Sigmoid colon (tissue), 7 donors: ENCODE results near the gene ABO. TPM values are rescaled to one million over a fixed set of nuclear protein-coding genes. Genes with fewer than 3 reads are reported as not detected.
A peak's percentile ranks its signal among the peaks of the same experiment; 100 is the strongest.
"Not testable (repeated sequence)": the region's sequence is repeated elsewhere in the genome, so short reads cannot be mapped to it uniquely, and the experiment has no call there.

Experiments
- DNase-seq: peaks from one replicate; pipeline ENCODE4 v3.0.0-alpha.2; 2019
- H3K27ac ChIP-seq, 4 donors: fragments of 200-600 bp; sonication (generic); one replicate each; pipeline ENCODE4 v1.5.1; 2016 to 2019; ENCODE audit warnings: mild to moderate bottlenecking in 1 of 4
- H3K27me3 ChIP-seq, 3 donors: fragments of 200-600 bp; sonication (generic); one replicate each; pipeline ENCODE4 v1.5.1; 2019; ENCODE audit warnings: mild to moderate bottlenecking in 1 of 3
- H3K36me3 ChIP-seq, 4 donors: fragments of 200-600 bp; sonication (generic); one replicate each; pipeline ENCODE4 v1.5.1; 2016 to 2019
- H3K4me1 ChIP-seq, 4 donors: fragments of 200-600 bp; sonication (generic); one replicate each; pipeline ENCODE4 v1.5.1; 2017 to 2019
- H3K4me3 ChIP-seq, 4 donors: fragments of 200-600 bp; sonication (generic); one replicate each; pipeline ENCODE4 v1.5.1; 2017 to 2019; ENCODE audit warnings: mild to moderate bottlenecking in 2 of 4, moderate library complexity in 1 of 4
- H3K9me3 ChIP-seq, 4 donors: fragments of 200-600 bp in 3 of 4; sonication (generic) in 3 of 4; one replicate each; pipeline versions ENCODE4 v1.5.1 to v1.6.1; 2013 to 2019
- EP300 ChIP-seq, 4 donors: sonication (generic); formaldehyde crosslinking; IDR thresholded peaks; one replicate each; pipeline ENCODE4 v1.6.1; 2017; ENCODE audit warnings: antibody characterized with exemption in 4 of 4
- POLR2A ChIP-seq, 2 donors: fragments of 450-650 bp; IDR thresholded peaks; one replicate each; pipeline ENCODE4 v1.6.1; 2016; ENCODE audit warnings: antibody characterized with exemption in 2 of 2, mild to moderate bottlenecking in 2 of 2, moderate library complexity in 2 of 2
- POLR2AphosphoS5 ChIP-seq, 4 donors: sonication (generic); formaldehyde crosslinking; IDR thresholded peaks; one replicate each; pipeline ENCODE4 v1.6.1; 2017; ENCODE audit warnings: antibody characterized with exemption in 4 of 4
- WGBS, 2 donors: extraction: QIAGEN DNeasy Blood & Tissue Kit; methylation state at CpG; one replicate each; pipeline ENCODE4 v1.1.7; 2013; 5-methylcytosine and 5-hydroxymethylcytosine counted together
- intact Hi-C: fragments of 100-400 bp; cut with DNase I; formaldehyde crosslinking; loops from one replicate; pipeline ENCODE4 v1.15.1; 2023
- polyA plus RNA-seq, 3 donors: library from polyadenylated mRNA; stranded (reverse); fragments of 200-250 nt; gene quantifications; one replicate each; pipeline ENCODE4 v1.2.3, GENCODE V29; 2013
- total RNA-seq, 4 donors: library from RNA; depleted of rRNA; stranded (reverse); fragments of >200 nt; gene quantifications; one replicate each; pipeline ENCODE4 v1.1.0, GENCODE V29; 2016
- TF ChIP-seq, protein P1 (sequence below), 4 experiments: fragments of 450-650 bp in 3 of 4; fragments of 200-600 bp in 1 of 4; IDR thresholded peaks; one replicate each; pipeline ENCODE4 v1.5.1; 2016 to 2019; ENCODE audit warnings: antibody characterized with exemption in 4 of 4, mild to moderate bottlenecking in 3 of 4, moderate library complexity in 2 of 4
- donor health status: healthy with polysubstance abuse.
- donor health status: Bipolar disorder and iron deficiency.
- donor health status: healthy.

The ABO gene
- total and polyA plus RNA-seq, 7 donors, result 0.36 to 27.3 (median 1.5) TPM

DNA sequence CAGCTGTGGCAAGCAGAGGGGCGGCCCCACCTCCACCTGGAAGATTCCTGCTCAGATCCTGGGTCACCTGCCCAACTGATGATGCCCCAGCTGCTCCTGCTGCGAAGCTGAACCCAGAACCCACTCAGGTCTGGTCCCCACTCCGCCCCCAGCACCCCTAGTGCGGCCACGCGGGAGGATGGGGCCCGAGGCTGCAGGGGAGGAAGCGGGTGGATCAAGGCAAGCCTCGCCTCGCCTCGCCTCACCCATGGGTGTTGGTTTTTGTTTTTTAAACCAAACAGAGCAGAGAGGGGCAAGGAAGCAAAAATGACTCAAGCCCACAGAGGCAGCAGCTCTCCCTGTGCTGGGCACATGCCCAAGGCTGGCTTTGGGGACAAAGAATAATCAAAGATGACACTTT is 23.2 kb downstream of the ABO start:
- no peak for DNase-seq
- peaks cover 0 to 5% (median 0%) of the 10 kb centered on the region in 3 donors for H3K27me3 ChIP-seq
- peaks cover 0 to 2% (median 0%) of the 10 kb centered on the region in 4 donors for H3K9me3 ChIP-seq
- TF ChIP-seq, protein P1, sequence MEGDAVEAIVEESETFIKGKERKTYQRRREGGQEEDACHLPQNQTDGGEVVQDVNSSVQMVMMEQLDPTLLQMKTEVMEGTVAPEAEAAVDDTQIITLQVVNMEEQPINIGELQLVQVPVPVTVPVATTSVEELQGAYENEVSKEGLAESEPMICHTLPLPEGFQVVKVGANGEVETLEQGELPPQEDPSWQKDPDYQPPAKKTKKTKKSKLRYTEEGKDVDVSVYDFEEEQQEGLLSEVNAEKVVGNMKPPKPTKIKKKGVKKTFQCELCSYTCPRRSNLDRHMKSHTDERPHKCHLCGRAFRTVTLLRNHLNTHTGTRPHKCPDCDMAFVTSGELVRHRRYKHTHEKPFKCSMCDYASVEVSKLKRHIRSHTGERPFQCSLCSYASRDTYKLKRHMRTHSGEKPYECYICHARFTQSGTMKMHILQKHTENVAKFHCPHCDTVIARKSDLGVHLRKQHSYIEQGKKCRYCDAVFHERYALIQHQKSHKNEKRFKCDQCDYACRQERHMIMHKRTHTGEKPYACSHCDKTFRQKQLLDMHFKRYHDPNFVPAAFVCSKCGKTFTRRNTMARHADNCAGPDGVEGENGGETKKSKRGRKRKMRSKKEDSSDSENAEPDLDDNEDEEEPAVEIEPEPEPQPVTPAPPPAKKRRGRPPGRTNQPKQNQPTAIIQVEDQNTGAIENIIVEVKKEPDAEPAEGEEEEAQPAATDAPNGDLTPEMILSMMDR (IDR thresholded peaks at IDR 0.05), result no peak
- TF ChIP-seq EP300 (IDR thresholded peaks at IDR 0.05) (no peak), POLR2A (IDR thresholded peaks at IDR 0.05) (no peak), POLR2AphosphoS5 (IDR thresholded peaks at IDR 0.05) (no peak)
- no peak overlapping the region for H3K4me3 ChIP-seq
- H3K36me3 ChIP-seq, result no peaks in the 10 kb centered on the region
- intact Hi-C loops, result no loop called here
- H3K4me1 ChIP-seq, result no peaks in the 10 kb centered on the region
- H3K27ac ChIP-seq, result peak overlapping the region in 1 of 4 donors; percentile 27
- 14 to 57% methylated on average over 11 of the region's 11 CpGs for WGBS, 2 donors

DNA sequence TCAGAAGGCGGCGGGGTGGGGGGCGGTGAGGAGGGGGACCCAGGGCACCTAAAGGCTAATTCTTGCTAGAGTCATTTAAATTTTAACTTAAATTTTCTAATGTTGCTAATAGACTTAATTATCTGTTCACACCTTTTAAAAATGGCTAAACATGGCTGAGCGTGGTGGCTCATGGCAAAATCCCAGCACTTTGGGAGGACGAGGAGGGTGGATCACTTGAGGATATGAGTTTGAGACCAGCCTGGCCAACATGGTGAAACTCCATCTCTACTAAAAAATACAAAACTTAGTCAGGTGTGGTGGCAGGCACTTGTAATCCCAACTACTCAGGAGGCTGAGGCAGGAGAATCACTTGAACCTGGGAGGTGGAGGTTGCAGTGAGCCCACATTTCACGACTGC is 23.8 kb downstream of the ABO start:
- WGBS, 2 donors, result 64 to 86% methylated on average over 6 of the region's 6 CpGs
- H3K4me1 ChIP-seq, H3K4me3 ChIP-seq, DNase-seq, H3K36me3 ChIP-seq, H3K27me3 ChIP-seq, intact Hi-C loops, H3K9me3 ChIP-seq, H3K27ac ChIP-seq: not testable (repeated sequence)

DNA sequence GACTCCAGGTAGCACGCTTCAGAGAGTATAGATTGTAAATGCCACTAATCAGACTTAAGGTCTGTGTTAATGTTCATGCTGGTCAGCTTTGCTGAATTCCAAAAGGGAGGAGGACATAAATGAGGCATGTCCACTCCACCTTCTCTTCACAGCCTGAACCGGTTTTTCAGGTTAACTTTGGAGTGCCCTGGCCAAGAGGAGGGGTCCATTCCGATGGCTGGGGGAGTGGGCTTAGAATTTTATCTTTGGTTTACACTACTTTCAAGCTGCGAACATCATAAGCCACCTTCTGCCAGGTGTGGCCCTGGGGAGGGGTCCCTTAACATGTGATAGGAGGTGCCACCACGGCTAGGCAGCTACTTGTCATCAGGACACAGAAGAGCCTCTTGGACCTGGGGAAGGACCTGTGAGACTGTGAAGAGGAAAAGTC is 24.2 kb downstream of the ABO start:
- 19 to 59% methylated on average over 5 of the region's 5 CpGs for WGBS, 2 donors
- intact Hi-C loops, result no loop called here
- Histone ChIP-seq H3K27ac (no peak overlapping the region), H3K4me3 (no peak overlapping the region), H3K4me1 (no peaks in the 10 kb centered on the region), H3K9me3 (peaks cover 0 to 2% (median 0%) of the 10 kb centered on the region in 4 donors), H3K27me3 (peaks cover 0 to 13% (median 0%) of the 10 kb centered on the region in 3 donors), H3K36me3 (no peaks in the 10 kb centered on the region)
- DNase-seq, result no peak
- TF ChIP-seq, protein P1 (IDR thresholded peaks at IDR 0.05), result no peak
- TF ChIP-seq POLR2AphosphoS5 (IDR thresholded peaks at IDR 0.05) (no peak), EP300 (IDR thresholded peaks at IDR 0.05) (no peak), POLR2A (IDR thresholded peaks at IDR 0.05) (no peak)

DNA sequence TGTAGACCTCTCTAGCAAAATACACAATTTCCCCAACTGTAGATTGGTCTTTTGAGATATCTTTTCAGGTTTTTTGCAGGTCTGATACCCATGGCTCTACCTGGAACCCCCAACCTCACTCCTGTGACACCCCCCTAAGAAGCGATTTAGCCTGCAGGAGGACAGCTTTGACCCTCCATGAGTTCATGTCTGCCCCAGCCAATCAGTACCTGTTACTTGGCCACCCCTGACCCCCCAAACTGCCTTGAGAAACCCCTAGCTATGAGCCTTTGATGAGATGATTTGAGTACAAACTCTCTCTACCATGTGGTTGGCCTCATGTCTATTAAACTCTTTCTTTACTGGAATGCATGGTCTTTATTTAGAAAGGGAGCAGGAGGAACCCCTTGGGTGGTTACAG is 25.7 kb downstream of the ABO start:
- Histone ChIP-seq H3K27ac (no peak overlapping the region), H3K9me3 (peaks cover 0 to 2% (median 0%) of the 10 kb centered on the region in 4 donors), H3K36me3 (no peaks in the 10 kb centered on the region), H3K27me3 (peaks cover 0 to 14% (median 0%) of the 10 kb centered on the region in 3 donors), H3K4me1 (no peaks in the 10 kb centered on the region), H3K4me3 (no peak overlapping the region)
- WGBS, 2 donors, result 95 to 100% methylated on average over 1 of the region's 1 CpG
- DNase-seq, result no peak
- TF ChIP-seq POLR2AphosphoS5 (IDR thresholded peaks at IDR 0.05) (no peak), POLR2A (IDR thresholded peaks at IDR 0.05) (no peak), EP300 (IDR thresholded peaks at IDR 0.05) (no peak)
- TF ChIP-seq, protein P1 (IDR thresholded peaks at IDR 0.05), result no peak
- intact Hi-C loops, result no loop called here

DNA sequence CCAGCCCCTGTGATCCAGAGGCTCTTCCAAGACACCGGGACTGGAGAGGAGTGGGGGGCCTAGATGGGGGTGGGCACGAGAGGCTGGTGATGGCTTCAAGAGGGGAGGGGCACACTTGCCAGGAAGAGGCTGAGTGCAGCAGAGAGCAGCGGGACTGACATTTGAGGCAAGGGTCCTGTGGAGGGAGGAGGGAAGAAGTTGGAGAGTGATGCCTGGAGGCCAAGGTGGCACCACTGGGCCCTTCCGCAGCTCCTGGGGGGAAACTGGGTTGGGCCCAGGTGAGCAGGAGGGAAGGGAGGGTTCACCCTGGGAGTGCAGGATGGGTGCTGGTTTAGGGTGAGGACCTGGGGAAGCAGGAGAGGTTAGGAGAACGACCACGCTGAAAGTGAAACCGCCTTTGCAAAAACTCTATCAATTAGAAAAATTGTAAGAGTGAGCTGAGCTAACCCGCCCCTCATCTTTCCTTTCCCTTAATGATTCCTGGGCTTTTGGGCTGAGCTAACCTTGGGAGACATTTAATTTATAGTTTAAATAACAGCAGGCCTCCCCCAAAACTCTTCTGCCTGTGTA is 26.2 kb downstream of the ABO start:
- no peak for TF ChIP-seq POLR2AphosphoS5 (IDR thresholded peaks at IDR 0.05)
- TF ChIP-seq EP300 (IDR thresholded peaks at IDR 0.05), result no peak
- TF ChIP-seq POLR2A (IDR thresholded peaks at IDR 0.05), result no peak
- TF ChIP-seq, protein P1 (IDR thresholded peaks at IDR 0.05), result no peak
- no peak for DNase-seq
- Histone ChIP-seq H3K9me3 (no peaks in the 10 kb centered on the region), H3K27me3 (peaks cover 0 to 19% (median 0%) of the 10 kb centered on the region in 3 donors), H3K4me3 (no peak overlapping the region), H3K36me3 (no peaks in the 10 kb centered on the region), H3K27ac (no peak overlapping the region), H3K4me1 (no peaks in the 10 kb centered on the region)
- 81 to 86% methylated on average over 8 of the region's 8 CpGs for whole genome bisulfite sequencing, 2 donors
- intact Hi-C loops, result no loop called here
